NCI-H460 (cell line): Measurements from ENCODE around the gene CCDC191. TPM values are rescaled to one million over a fixed set of nuclear protein-coding genes. Genes with fewer than 3 reads are reported as not detected.

Source experiments
- DNase-seq: peaks from one replicate; pipeline ENCODE4 v3.0.0-alpha.2; 2016; ENCODE audit warnings: low read depth; ENCODE audit errors: extremely low read depth
- total RNA-seq: library from RNA; depleted of rRNA; stranded (reverse); fragments of >200 nt; shearing (Covaris generic); gene quantifications from 2 replicates; pipeline ENCODE4 v1.2.3, GENCODE V29; 2014

Gene CCDC191
- total RNA-seq, 1 experiment from 2014 or later = 2.2 TPM

GRCh38 chr3:114058646-114059045 is 2.3 kb upstream of the CCDC191 start:
- no peak for DNase-seq

DNA sequence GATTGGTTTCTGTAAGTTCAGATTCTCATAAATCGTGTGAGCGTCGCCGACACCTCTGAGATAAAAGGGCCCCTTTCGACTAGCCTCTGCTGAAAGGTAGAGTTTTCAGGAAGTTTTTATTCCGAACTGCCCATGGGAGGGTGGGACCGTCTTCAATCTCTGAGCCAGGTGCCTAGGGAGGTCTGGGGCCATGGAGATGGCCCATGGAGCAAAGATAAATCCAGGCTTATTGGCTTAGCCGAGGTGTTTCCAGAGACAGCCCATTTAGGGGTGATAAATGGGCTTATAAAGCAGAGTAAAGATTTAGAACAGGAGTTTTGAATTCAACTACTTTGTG is 653 bp upstream of the CCDC191 start:
- no peak for DNase-seq

DNA sequence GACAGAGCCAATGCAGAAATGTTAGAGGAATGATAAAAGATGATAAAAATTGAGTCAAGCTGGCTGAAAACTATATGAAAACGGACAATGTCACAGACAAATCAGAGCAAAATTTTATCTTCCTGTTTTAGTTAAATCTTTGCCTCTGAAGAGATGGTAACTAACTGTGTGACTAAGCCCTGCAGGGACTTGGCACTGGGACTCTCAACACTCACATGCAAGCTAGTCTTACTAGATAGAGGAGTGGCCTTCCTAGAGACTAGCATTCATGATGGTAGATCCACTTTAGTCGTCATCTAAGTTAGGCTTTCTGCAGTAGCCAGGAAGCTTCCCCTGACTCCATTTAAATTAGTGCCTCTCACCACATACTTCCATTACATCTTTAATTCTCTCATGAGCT is 4.1 kb downstream of the CCDC191 start:
- DNase-seq = no peak

DNA sequence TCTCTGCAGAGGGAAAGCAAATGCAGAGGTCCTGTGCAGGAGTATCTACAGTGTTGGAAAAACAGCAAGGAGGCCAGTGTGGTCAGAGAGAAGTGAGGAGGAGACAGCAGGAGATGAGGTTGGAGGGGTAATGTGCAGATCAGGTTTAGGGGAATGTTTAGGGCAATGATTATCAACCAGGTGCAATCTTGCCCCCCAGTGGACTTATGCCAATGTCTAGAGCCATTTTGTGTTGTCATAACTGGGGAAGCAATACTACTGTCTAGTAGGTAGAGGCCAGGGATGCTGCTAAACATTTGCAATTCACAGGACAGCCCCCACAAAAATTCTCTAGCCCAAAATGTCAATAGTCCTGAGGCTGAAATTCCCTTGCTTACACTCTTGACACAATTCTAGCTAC is 13.1 kb downstream of the CCDC191 start:
- no peak for DNase-seq

- DNase-seq = no peak
Measured at GRCh38 chr3:114035896-114036295, 20.4 kb downstream of the CCDC191 start.

GRCh38 chr3:114034787-114035545 is 21.4 kb downstream of the CCDC191 start:
- no peak for DNase-seq

DNA sequence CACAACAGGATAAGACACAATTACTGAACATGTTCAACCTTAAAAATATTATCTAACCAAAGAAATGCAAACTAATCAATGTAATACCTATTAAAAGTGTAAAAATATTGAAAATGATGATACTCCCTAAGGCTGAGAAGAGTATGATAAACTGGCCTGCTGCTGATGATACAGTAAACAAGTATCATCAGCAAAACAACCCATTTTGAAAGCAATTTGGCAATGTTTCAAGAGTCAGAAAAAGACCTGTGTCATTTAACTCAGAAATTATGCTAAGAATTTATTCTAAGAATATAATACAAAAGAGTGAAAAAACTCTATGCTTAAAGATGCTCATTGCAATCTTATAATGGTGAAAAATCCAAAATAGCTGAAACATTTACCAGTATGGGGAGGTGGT is 22.1 kb downstream of the CCDC191 start:
- no peak for DNase-seq

GRCh38 chr3:114033721-114034120 is 22.6 kb downstream of the CCDC191 start:
- no peak for DNase-seq

DNA sequence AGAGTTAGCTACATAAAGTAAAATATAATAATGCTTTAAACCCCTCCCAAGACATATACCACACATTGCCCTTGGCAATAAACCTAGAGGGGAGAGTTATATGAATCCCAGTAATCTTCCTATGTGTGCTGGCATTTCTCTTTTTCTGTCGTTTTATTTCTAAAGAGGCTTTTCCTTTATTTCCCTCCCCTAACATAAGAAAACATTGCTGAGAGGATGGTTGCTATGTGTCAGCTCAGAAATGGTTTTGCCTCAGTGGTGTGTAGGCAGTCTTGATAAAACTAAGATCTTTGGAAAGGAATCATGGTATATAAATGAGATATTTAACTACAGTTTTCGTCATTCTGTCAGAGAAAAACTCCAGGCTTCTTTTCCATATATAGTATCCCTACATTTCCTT is 30.0 kb downstream of the CCDC191 start:
- no peak for DNase-seq

DNA sequence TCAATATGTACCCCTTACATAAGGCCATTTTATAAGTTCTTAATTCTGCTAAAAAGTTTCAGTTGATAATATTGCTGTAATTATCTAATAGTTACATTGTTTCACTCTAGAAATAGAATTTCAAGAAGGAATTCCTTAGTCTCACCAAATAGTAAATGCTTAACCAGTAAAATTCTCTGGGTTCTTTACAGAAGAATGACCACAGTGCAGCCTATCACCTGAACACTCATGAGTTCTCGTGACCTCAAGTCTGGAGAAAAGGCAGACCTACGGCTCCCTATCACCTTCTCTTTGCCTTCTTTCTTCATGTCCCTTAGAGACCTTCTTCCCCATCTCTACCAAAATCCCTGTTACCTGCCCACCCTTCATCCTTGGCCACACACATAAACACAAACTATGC is 30.9 kb downstream of the CCDC191 start:
- DNase-seq = no peak

DNA sequence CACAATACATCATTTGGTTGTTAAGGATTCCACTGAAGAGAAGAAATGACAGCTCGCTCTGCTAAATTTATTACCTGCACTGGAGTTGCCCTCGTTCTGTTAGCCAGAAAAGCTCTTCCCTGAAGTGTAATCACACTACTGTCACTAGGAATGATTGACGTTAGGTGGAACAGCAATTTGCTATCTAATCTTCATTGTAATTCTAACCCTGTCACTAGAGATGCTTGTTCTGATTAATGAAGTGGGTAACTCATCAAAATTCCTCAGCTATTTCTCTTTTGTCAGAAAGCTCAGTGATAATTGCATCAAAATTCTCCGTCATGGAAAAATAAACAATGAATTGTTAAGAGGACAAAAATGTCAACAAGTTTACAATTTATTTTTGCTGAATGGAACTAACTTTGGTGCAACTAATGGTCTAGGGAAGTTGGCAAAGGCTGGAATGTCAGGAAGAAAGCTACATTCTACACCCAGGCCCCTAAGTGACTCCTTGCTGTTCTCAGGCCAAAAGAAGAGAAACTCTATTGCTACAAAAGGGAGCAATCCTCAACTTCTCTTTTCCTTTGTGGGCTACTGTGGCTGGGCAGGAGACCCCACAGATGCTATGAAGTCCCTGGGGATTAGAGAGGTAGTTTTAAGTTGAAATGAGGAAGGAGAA is 34.1 kb downstream of the CCDC191 start:
- no peak for DNase-seq

- DNase-seq = no peak
Measured at GRCh38 chr3:114020907-114021306, 35.4 kb downstream of the CCDC191 start.

- no peak for DNase-seq
Measured at GRCh38 chr3:114019486-114019885, 36.8 kb downstream of the CCDC191 start.

DNA sequence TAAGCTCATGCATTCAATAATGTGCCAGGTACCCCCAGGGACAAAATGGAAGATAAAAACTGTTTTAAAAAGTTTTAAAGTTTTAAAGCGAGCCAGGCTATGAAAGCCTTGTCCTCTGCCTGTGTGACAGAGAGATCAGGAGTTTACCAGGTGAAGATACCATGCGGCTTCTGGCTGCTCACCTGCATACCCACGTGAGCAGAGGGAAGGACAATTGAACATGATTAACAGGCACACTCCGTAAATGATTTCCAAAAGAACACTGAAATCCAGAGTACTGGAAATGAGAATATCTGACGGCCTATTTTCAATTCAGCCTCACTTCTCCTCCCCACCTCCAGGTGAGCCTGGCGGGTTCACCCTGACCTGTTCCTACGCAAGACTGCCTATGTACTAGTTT is 42.1 kb downstream of the CCDC191 start:
- no peak for DNase-seq

DNA sequence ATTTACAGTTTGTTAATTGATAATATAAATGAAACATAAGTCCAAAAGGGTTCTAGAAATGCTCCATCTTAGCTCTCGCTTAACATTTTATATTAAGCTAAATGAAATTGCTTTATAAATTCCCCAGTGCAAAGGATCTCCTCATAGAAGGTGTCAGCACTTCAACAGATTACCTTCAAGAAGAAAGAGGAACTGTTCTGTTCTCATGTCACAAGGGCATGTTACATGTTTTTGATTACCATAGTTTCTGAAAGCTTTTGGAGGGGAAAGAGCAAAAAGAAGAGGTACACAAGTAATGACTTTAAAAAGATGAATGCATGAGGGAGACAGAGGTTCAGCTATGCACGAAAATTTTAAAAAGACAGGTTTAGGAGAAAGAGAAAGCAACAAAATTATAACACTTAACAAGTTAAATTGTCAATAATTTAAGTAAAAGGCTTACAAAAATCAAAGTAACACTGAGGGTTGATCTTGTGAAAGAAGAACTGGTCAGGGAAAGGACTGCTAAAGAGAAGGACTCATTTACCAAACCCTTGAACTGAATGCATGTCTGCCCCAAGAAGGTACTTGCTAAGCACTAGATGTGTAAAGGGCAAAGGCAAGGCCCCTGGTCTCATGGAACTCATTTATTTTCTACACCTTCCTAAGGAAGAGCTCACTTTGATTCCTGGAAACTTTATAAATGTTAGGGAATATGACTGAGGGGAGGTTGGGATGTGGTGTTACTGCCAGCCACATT is 45.1 kb downstream of the CCDC191 start:
- no peak for DNase-seq

DNA sequence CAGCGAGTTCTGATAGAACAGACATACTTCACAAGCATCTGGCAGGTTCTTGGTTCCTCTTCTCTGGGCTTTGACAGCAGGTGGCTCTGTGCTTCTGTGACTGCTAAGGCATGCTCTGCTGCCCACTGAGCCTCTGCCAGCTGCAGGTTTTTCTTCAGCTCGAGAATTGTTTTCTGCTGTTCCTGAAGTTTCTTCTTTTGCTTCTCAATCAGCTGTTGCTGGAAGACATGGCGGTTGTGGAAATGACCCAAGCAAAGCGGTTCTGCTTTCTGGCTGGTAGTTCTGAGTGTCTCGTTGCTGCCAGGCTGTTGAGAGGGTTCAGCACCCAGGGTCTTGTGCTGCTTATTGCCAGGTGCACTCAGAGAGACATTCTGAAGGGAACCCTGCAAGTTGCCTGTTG is 50.8 kb downstream of the CCDC191 start:
- DNase-seq = no peak

DNA sequence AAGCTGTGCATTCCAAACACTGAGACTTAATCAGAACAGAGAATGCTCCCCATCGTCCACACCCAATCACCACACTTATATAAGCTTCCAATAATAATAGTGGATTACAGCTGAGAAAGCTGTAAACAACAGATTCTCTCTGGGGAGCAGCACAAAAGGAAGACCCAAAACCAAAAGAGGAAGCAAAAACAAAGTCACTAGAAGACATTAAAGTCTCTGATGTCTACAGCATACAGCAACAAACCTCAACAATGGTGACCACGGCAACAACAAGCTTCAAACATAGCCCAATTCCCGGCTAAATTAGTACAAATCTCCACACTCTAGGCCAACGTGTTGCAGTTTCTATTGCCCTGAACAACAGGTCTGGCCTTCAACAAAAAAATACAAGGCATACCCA is 70.8 kb downstream of the CCDC191 start:
- DNase-seq = no peak

GRCh38 chr3:113983544-113983943 is 72.8 kb downstream of the CCDC191 start:
- no peak for DNase-seq

DNA sequence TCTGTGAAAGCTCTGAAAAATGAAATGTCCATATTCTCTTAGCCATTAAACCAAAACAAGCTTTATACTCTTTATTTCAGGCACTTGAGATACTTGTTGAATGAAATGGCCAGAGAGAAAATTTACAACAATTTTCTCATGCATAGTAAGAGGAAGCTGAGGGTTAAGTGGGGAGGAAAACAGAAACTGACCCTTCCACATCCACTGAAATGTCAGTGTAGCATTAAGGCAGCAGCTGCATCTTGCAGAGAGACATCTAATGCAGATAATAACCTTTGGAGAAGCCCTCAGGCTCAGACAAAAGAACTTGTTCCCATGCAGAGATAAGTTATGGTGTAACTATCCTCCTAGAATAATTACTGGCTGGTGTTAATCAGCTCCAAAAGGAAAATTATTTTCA is 74.5 kb downstream of the CCDC191 start:
- no peak for DNase-seq

DNA sequence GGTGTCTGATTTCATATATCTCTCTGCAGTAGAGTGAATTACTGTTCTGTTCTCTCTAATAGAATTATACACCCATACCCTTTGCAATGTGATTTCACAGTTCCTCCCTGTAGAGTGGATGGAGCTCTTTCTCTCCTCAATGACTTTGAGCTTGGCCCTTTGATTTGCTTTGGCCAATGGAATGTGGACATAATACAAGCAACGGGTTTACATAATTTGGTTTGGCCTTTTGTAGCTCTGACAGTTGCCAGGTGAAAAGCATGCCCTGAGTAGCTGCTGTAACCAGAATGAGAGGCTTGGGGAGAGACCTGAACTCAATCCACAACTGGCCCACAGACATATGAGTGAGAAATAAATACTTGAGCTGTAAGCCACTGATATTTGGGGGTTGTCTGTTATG is 76.4 kb downstream of the CCDC191 start:
- no peak for DNase-seq

GRCh38 chr3:113977822-113978221 is 78.5 kb downstream of the CCDC191 start:
- DNase-seq = no peak

DNA sequence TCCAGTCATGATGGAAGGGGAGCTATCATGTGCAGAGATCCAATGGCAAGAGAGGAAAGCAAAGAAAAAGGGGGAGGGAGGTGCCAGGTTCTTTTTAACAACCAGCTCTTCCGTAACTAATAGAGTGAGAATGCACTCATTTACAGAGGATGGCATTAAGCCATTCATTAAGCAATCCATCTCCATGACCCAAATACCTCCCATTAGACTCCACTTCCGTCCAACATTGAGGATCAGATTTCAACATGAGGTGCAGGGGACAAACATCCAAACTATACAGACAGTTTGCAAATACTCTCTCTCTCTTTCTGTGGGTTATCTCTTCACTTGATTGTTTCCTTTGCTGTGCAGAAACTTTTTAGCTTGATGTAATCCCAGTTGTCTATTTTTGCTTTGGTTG is 87.3 kb downstream of the CCDC191 start:
- no peak for DNase-seq
